Activated CD4-positive, alpha-beta T cell treated with anti-CD3 and anti-CD28 coated beads, Interleukin-2, amount 10 ng/mL, durations not matched to agents 7 days and 5 days (primary cell): ENCODE measurements around the gene SPIRE2. TPM values are rescaled to one million over a fixed set of nuclear protein-coding genes. Genes with fewer than 3 reads are reported as not detected.
"Not testable (repeated sequence)": the region's sequence is repeated elsewhere in the genome, so short reads cannot be mapped to it uniquely, and the experiment has no call there.

Source experiments
- CTCF ChIA-PET: fragments of 350-600 bp; sonication (Branson Sonifier 250); formaldehyde crosslinking; loops from one replicate; lab custom pipeline; 2021; ENCODE audit warnings: antibody characterized with exemption; lab: Charles Lee
- POLR2A ChIA-PET: fragments of 350-600 bp; sonication (Branson Sonifier 250); formaldehyde crosslinking; loops from one replicate; lab custom pipeline; 2021; ENCODE audit warnings: antibody characterized with exemption; lab: Charles Lee
- DNase-seq: peaks from one replicate; pipeline ENCODE4 v3.0.0-alpha.2; 2020
- H3K27ac Mint-ChIP-seq: one replicate; pipeline ENCODE4 v1.8.0; 2021; ENCODE audit warnings: mild to moderate bottlenecking, moderate library complexity, mixed read lengths
- H3K27me3 Mint-ChIP-seq: one replicate; pipeline ENCODE4 v1.8.0; 2021; ENCODE audit warnings: mixed read lengths
- H3K36me3 Mint-ChIP-seq: one replicate; pipeline ENCODE4 v1.8.0; 2021; ENCODE audit warnings: low read depth, mixed read lengths
- H3K4me1 Mint-ChIP-seq: one replicate; pipeline ENCODE4 v1.8.0; 2021; ENCODE audit warnings: mixed read lengths
- H3K4me3 Mint-ChIP-seq: one replicate; pipeline ENCODE4 v1.8.0; 2021; ENCODE audit warnings: mild to moderate bottlenecking, moderate library complexity, mixed read lengths
- H3K9me3 Mint-ChIP-seq: one replicate; pipeline ENCODE4 v1.8.0; 2021; ENCODE audit warnings: mixed read lengths
- total RNA-seq, 2 experiments: library from RNA; stranded (reverse); gene quantifications; one replicate each; pipeline ENCODE4 v1.2.3, GENCODE V29; 2021

The SPIRE2 gene
- total RNA-seq, 2 experiments from 2014 or later: 1.1 to 1.8 TPM

DNA sequence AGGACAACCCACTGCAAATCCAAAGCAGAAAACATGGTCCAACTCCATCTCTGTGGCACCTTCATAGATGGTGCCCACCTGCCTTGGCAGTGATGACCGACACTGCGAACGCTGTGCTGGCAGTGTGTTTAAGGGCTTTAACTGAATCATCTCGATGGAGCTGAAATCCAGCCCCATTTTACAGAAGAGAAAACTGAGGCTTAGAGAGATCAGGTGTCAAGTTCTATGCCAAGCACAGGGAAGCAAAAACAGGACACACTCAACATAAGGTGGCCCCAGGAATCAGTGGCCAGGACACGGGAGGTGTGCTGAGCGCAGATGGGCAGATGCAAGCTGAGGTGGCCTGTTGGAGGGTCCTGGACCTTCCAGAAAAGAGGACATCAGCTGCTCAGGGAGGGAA is 34.5 kb downstream of the SPIRE2 start:
- DNase-seq: no peak
- ChIA-PET CTCF (interaction anchor here (1.4 to 6.5 kb wide), 3 partner anchors 47 to 162 kb away, joined by 4 to 46 read pairs (median 38); partner anchors contain the start of gene SPATA2L), POLR2A (no interaction called here)
- H3K27me3 Mint-ChIP-seq: no peaks in the 10 kb centered on the region
- peak overlapping the region; percentile 50 for H3K4me3 Mint-ChIP-seq
- peaks cover 39% of the 10 kb centered on the region for H3K4me1 Mint-ChIP-seq
- peaks cover under 1% of the 10 kb centered on the region for H3K9me3 Mint-ChIP-seq
- peak overlapping the region; percentile 91 for H3K27ac Mint-ChIP-seq
- H3K36me3 Mint-ChIP-seq: peaks cover 8% of the 10 kb centered on the region

DNA sequence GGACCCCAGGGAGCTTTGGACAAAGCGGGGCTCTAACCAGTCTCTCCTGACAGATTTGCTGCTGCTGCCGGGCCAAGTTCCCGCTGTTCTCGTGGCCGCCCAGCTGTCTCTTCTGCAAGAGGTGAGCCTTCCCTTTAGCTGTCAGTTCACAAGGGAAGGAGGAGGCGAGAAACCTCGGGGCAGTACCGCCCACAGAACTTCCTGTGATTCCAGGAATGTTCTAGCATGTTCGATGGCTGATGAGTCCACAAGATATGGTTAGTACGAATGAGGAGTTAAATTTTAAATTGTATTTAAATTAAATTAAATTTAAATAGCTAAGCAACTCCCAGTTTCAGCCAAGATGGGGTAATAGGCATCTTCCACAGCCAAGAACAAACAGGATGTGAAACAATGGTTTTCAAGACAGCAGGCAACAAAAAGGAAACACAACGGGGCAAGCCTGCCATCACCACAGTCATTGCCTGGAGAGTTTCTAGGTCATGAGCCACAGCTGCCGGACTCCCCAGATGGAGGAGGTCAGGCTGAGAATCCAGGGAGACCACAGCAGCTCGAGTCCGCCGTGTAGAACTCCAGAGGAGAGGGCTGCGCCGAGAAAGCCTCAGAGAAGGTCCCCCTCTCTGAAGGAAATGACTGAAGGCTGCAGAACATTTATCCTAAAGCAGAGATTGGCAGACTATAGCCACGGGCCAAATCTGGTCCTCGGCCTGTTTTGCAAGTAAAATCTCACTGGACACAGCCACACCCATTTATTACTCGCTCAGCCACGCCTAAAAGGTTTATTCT is 35.7 kb downstream of the SPIRE2 start:
- CTCF ChIA-PET: interaction anchor here (0.6 to 6.5 kb wide), 6 partner anchors 9 to 168 kb away, joined by 3 to 46 read pairs (median 4); partner anchors contain the start of gene TCF25
- peak; percentile 60 for DNase-seq
- H3K9me3 Mint-ChIP-seq: peaks cover 4% of the 10 kb centered on the region
- H3K27ac Mint-ChIP-seq: peak overlapping the region; percentile 91
- peak overlapping the region; percentile 53 for H3K4me3 Mint-ChIP-seq
- H3K27me3 Mint-ChIP-seq: no peaks in the 10 kb centered on the region
- peaks cover 39% of the 10 kb centered on the region for H3K4me1 Mint-ChIP-seq
- POLR2A ChIA-PET: interaction anchor here (1.1 to 1.2 kb wide), 2 partner anchors 10 to 140 kb away, joined by 3 read pairs; partner anchors contain the start of gene TCF25
- H3K36me3 Mint-ChIP-seq: peaks cover 12% of the 10 kb centered on the region

DNA sequence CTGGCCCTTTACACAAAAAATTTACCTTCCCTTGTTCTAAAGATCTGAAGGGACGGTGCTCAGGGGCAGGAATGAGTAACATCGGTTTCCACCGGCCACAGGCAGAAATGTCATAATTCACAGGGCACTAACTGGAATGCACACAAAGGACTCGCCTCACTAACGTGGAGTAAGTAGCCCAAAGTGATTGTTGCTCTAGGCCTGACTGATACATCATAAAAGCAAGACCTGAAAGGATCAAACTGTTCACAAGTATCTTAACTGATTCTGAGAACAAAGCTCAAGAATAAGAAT is 36.2 kb downstream of the SPIRE2 start:
- H3K4me3 Mint-ChIP-seq: peak overlapping the region; percentile 53
- POLR2A ChIA-PET: interaction anchor here (1.1 to 1.2 kb wide), 2 partner anchors 9 to 140 kb away, joined by 3 read pairs; partner anchors contain the start of gene TCF25
- no peak for DNase-seq
- CTCF ChIA-PET: interaction anchor here (1.2 to 6.5 kb wide), 2 partner anchors 9 to 157 kb away, joined by 4 to 46 read pairs; partner anchors contain the start of gene TCF25
- H3K4me1 Mint-ChIP-seq: peaks cover 39% of the 10 kb centered on the region
- H3K36me3 Mint-ChIP-seq: peaks cover 12% of the 10 kb centered on the region
- H3K27ac Mint-ChIP-seq: peak overlapping the region; percentile 91
- H3K27me3 Mint-ChIP-seq: no peaks in the 10 kb centered on the region
- peaks cover 4% of the 10 kb centered on the region for H3K9me3 Mint-ChIP-seq

DNA sequence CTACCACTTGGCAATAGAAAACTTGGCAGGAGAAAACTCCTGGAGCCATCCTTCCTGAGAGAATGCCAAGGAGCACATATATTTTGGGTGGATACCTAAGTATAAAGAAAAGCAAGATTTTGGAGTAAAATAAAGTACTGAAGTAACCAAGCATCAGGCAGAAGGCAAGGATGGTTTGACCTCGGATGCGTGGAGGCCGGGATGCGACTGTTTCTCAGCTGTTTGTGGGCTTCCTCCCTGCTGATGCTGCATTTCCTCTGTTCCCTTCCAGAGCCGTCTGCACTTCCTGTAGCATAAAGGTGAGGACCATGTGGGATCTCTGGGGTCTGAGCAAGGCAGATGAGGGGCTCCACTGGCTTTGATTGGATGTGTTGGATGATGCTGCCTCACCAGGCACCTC is 39.6 kb downstream of the SPIRE2 start:
- Mint-ChIP-seq H3K36me3 (peaks cover 12% of the 10 kb centered on the region), H3K9me3 (peaks cover 4% of the 10 kb centered on the region), H3K4me1 (peaks cover 31% of the 10 kb centered on the region), H3K27ac (no peak overlapping the region), H3K27me3 (no peaks in the 10 kb centered on the region), H3K4me3 (no peak overlapping the region)
- ChIA-PET CTCF (interaction anchor here (0.6 kb wide), 1 partner anchor 82 kb away, joined by 3 read pairs; no protein-coding TSS in a partner anchor), POLR2A (no interaction called here)
- DNase-seq: no peak

DNA sequence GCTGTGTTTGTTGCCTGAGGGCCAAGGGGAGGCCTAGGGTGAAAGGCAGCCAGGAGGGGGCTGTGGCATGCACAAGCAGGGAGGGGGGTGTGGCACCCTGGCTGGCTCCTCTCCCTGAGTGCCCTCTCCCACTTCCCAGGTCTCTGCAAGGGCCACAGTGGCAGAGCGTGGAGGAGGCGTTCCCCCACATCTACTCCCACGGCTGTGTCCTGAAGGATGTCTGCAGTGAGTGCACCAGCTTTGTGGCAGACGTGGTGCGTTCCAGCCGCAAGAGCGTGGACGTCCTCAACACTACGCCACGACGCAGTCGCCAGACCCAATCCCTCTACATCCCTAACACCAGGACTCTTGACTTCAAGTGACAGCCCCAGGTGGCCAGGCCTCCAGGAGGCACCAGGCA is 41.6 kb downstream of the SPIRE2 start:
- H3K27ac Mint-ChIP-seq: no peak overlapping the region
- no peak overlapping the region for H3K4me3 Mint-ChIP-seq
- CTCF ChIA-PET: interaction anchor here (0.5 to 1.4 kb wide), 2 partner anchors 9 to 26 kb away, joined by 6 read pairs; no protein-coding TSS in a partner anchor
- peaks cover 7% of the 10 kb centered on the region for H3K9me3 Mint-ChIP-seq
- H3K27me3 Mint-ChIP-seq: no peaks in the 10 kb centered on the region
- H3K36me3 Mint-ChIP-seq: peaks cover 19% of the 10 kb centered on the region
- POLR2A ChIA-PET: no interaction called here
- DNase-seq: no peak
- H3K4me1 Mint-ChIP-seq: peaks cover 18% of the 10 kb centered on the region

DNA sequence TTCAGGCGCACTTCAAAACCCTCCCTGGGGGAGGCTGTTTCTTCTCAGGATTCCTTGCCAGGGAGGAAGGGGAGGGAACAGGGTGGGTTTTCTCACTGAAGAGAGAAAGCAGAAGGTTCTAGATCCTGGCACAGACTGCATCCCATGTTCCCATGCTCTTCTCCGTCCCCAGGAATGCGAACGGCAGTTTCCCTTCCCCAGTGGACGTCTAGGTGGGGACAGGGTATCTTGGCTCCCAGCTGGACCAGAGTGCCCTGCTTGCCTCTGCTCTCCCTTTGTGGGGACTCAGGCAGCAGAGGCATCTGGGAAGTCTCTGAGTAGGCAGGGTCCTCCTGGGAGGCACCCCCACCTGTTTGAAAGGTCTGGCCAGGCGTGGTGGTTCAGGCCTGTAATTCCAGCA is 42.2 kb downstream of the SPIRE2 start:
- H3K4me3 Mint-ChIP-seq: no peak overlapping the region
- H3K4me1 Mint-ChIP-seq: peaks cover 17% of the 10 kb centered on the region
- DNase-seq: no peak
- ChIA-PET POLR2A (no interaction called here), CTCF (interaction anchor here (0.5 to 1.4 kb wide), 2 partner anchors 10 to 26 kb away, joined by 6 read pairs; no protein-coding TSS in a partner anchor)
- H3K36me3 Mint-ChIP-seq: peaks cover 22% of the 10 kb centered on the region
- no peaks in the 10 kb centered on the region for H3K27me3 Mint-ChIP-seq
- H3K27ac Mint-ChIP-seq: no peak overlapping the region
- peaks cover 11% of the 10 kb centered on the region for H3K9me3 Mint-ChIP-seq

DNA sequence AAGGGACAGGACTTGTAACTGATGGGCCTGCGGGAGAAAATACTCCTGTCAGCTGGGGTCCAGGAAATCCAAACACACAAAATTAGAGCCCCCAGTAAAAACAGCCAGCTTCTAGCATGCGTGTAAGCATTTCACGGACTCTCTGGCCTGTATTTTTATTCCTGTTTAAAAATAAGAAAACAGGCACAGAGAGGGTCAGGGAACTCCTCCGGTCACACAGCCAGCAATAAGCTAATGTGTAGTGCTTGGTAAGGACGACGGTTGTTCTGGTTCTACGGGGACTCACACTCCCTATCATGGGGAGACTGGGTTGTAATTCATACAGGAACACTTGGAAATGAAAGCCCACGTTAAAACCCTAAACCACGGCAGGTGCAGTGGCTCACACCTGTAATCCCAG is 43.6 kb downstream of the SPIRE2 start:
- H3K4me1 Mint-ChIP-seq: peaks cover 17% of the 10 kb centered on the region
- DNase-seq: no peak
- H3K27me3 Mint-ChIP-seq: no peaks in the 10 kb centered on the region
- H3K27ac Mint-ChIP-seq: peak overlapping the region; percentile 98
- peaks cover 11% of the 10 kb centered on the region for H3K9me3 Mint-ChIP-seq
- POLR2A ChIA-PET: no interaction called here
- H3K4me3 Mint-ChIP-seq: peak overlapping the region; percentile 90
- CTCF ChIA-PET: interaction anchor here (0.6 to 1.7 kb wide), 5 partner anchors 11 to 249 kb away, joined by 3 to 11 read pairs (median 4); no protein-coding TSS in a partner anchor
- H3K36me3 Mint-ChIP-seq: peaks cover 25% of the 10 kb centered on the region

DNA sequence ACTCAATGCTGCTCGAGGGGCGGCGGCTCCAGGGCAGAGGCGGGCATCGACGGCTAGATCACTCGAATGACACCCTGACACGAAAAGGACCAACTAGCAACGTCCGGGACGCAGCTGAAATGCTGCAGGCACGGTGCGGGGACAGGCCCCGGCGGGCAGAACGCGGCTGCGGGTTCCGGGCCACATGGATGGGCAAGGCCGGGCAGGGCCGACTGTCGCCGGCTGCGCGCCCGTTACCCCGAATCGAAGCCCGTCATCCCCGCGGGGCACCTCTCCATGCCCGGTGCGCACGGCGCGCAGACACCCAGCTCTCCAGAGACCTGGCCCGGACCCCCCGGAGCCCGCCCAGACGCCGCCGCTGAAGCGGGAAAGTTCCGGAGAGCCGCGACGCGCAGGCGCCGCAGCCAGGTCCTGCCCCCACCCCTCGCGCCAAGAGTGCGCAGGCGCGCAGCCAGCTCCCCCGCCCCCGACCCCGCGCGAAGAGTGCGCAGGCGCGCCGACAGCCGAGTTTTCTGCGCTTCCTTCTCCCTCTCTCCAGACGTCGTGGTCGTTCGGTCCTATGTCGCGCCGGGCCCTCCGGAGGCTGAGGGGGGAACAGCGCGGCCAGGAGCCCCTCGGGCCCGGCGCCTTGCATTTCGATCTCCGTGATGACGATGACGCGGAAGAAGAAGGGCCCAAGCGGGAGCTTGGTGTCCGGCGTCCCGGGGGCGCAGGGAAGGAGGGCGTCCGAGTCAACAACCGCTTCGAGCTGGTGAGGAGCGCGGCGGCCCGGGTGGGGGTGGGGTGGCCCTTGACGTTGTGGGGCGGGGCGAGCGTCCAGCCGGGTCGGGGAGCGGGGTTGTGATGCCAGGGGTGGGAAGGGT is 45.1 kb downstream of the SPIRE2 start, which contains the start of gene TCF25:
Gene TCF25, plus strand, starts transcription at position 484 of the 863 bp plus-strand sequence. Its CDS starts 76 bp downstream, at position 560.
- peaks cover 27% of the 10 kb centered on the region for H3K36me3 Mint-ChIP-seq
- peak within 1 kb of the TSS; percentile 98 for H3K27ac Mint-ChIP-seq
- peak; percentile 84 for DNase-seq
- CTCF ChIA-PET: interaction anchor here (0.7 to 1.6 kb wide), 7 partner anchors 10 to 174 kb away, joined by 3 to 10 read pairs (median 4); partner anchors contain the start of gene TUBB3
- peak within 1 kb of the TSS; percentile 90 for H3K4me3 Mint-ChIP-seq
- H3K9me3 Mint-ChIP-seq: peaks cover 7% of the 10 kb centered on the region
- POLR2A ChIA-PET: interaction anchor here (0.7 to 1.0 kb wide), 2 partner anchors 9 to 37 kb away, joined by 3 read pairs; no protein-coding TSS in a partner anchor
- no peaks in the 10 kb centered on the region for H3K27me3 Mint-ChIP-seq
- peaks cover 17% of the 10 kb centered on the region for H3K4me1 Mint-ChIP-seq

DNA sequence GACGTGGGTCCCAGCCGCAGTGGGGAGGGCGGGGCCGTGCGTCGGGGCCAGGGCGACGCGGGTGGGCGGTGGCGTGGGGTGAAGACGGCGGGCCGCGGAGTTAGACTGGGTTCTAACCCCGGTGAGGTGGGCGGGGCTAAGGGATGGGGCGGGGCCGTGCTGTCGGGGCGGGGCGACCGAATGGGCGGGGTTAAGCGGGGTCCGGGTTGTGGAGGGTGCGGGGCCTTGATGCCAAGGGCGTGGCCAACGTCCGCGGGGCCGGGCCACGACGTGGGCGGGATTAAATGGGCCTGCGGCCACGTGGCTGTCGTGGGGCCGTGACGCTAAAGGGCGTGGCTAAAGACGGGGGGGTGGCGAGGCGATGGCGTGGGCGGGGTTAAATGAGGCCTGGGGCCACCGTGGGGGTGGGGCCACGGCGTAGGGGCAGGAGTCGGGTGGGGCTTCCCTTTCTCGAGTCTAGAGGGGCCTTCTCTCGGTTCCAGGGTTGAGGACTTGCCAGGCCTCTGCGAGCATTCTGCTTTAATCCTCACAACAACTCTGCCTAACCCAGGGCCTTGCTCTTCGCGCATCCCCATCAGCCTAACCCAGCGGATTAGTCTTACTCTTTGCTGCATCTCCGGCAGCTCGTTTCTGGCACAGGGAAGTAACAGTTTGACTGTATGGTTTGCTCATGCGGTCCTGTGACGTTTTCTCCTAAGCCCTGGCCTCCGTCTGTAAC is 45.9 kb downstream of the SPIRE2 start:
- ChIA-PET CTCF (interaction anchor here (0.6 to 1.9 kb wide), 6 partner anchors 8 to 175 kb away, joined by 3 to 10 read pairs (median 4); partner anchors contain the start of gene TUBB3), POLR2A (interaction anchor here (1.0 kb wide), 1 partner anchor 10 kb away, joined by 3 read pairs; no protein-coding TSS in a partner anchor)
- H3K4me3 Mint-ChIP-seq: peak overlapping the region; percentile 90
- H3K27ac Mint-ChIP-seq: peak overlapping the region; percentile 98
- H3K27me3 Mint-ChIP-seq: no peaks in the 10 kb centered on the region
- H3K9me3 Mint-ChIP-seq: peaks cover 7% of the 10 kb centered on the region
- DNase-seq: peak; percentile 92
- H3K4me1 Mint-ChIP-seq: peaks cover 17% of the 10 kb centered on the region
- peaks cover 33% of the 10 kb centered on the region for H3K36me3 Mint-ChIP-seq

DNA sequence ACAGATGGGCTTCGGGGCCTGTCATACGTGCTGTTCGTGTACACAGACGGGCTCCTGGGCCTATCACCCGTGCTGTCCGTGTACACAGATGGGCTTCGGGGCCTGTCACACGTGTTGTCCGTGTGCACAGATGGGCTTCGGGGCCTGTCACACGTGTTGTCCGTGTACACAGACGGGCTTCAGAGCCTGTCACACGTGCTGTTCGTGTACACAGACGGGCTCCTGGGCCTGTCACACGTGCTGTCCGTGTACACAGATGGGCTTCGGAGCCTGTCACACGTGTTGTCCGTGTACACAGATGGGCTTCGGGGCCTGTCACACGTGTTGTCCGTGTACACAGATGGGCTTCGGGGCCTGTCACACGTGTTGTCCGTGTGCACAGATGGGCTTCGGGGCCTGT is 50.8 kb downstream of the SPIRE2 start:
- H3K27ac Mint-ChIP-seq, H3K27me3 Mint-ChIP-seq, CTCF ChIA-PET, POLR2A ChIA-PET, H3K4me3 Mint-ChIP-seq, DNase-seq, H3K9me3 Mint-ChIP-seq: not testable (repeated sequence)
- Mint-ChIP-seq H3K4me1 (peaks cover 15% of the 10 kb centered on the region), H3K36me3 (peaks cover 53% of the 10 kb centered on the region)

DNA sequence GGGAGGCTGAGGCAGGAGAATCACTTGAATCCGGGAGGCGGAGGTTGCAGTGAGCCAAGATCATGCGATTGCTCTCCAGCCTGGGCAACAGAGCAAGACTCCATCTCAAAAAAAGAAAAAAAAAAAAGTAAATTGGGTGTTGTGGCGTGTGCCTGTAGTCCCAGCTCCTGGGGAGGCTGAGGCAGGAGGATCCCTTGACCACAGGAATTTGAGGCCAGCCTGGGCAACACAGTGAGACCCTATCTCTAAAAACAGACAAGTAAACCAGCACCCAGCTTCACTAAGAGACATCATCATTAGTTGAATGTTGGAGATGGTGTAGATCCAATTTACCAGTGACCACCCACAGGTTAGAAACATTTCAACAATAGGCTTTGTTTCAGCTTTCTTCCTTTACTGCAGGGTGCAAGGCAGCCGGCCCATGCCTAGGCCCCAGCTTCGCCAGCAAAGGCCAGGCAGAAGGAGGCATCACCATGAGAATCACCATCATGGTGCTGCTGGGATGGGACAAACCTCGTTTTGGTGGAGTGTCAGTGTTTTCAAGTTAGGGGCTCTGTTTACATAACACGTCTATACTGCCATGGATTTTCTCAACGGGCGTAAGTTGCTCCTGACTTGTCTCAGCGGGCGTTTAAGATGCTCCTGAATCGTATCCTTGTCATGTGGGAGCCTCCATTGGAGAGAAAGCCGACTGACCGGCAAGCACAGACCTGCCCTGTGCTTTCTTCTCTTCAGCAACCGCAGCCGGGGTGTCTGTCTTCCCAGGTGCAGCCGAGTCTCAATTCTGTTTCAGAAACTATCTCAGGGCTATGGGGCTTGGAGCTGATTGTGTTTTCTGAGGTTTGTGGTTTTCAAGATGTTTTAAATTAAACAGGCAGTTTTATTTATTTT is 52.4 kb downstream of the SPIRE2 start:
- Mint-ChIP-seq H3K27me3 (no peaks in the 10 kb centered on the region), H3K27ac (no peak overlapping the region), H3K9me3 (no peaks in the 10 kb centered on the region), H3K36me3 (peaks cover 49% of the 10 kb centered on the region), H3K4me1 (peaks cover 5% of the 10 kb centered on the region), H3K4me3 (no peak overlapping the region)
- POLR2A ChIA-PET: interaction anchor here (0.5 kb wide), 1 partner anchor 668 kb away, joined by 3 read pairs; no protein-coding TSS in a partner anchor
- CTCF ChIA-PET: interaction anchor here (0.6 to 2.3 kb wide), 4 partner anchors 17 to 324 kb away, joined by 3 to 7 read pairs (median 4); no protein-coding TSS in a partner anchor
- no peak for DNase-seq
